Erythroblast (primary cell): ENCODE data around the gene C1QTNF5.

Experiments used
- GATA1 ChIP-seq: IDR thresholded peaks from 2 replicates; pipeline ENCODE4 v1.6.1; 2011; ENCODE audit warnings: low read depth, mild to moderate bottlenecking, control low read depth, low read length, moderate library complexity
- POLR2A ChIP-seq: IDR thresholded peaks from 2 replicates; pipeline ENCODE4 v1.6.1; 2011; ENCODE audit warnings: mild to moderate bottlenecking, low read length

GRCh38 chr11:119342362-119343130 is 1.9 kb upstream of the C1QTNF5 start:
- no peak for TF ChIP-seq POLR2A
- TF ChIP-seq GATA1 = no peak
